CD4-positive, alpha-beta T cell treated with Interleukin-10 for 1 hour (primary cell): ENCODE results near the gene TNFAIP2.

Experiments
- DNase-seq: peaks from one replicate; pipeline ENCODE4 v3.0.0-alpha.2; 2020

The TNFAIP2 gene

DNA sequence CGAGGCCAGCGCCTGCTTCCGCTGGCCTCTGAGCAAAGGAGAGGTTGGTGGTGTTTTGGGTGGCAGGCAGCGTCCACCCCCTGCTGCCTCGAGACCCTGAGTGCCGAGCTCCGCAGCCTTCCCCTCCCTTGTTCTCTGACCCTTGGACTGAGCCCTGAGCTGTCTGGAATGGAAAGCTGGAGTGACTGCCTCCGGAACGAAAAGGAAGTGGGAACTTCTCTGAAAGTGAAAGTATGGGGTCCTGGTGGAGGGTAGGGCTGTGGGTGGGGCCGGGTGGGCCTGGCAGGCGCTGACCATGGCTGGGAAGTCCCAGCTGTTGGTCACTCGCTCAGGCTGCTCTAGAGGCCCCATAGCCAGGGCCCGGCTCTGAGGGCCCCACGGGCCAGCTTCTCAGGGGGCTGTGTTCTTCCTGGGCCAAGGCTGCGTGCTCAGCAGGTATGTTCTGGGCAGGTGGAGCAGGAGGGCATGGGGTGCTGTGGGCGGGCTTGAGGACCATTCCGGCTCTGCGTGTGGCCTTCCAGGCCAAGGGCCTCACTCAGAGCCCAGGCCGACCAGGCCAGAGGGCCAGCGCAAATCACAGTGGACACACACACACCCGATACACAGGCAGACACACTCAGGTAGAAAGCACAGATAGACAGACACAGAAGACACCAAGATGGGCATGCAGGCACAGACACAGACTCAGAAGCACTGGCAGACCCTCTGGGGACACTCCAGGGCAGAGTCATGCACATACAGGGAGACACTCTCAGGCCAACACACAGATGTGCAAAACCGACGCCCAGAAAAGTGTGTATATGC is 28.7 kb upstream of the TNFAIP2 start, which contains the start of gene EXOC3L4:
TSS of gene EXOC3L4 (plus strand) at position 320 of the 804 bp plus-strand sequence. CDS start 5,495 bp downstream, outside the sequence.
- DNase-seq, result no peak

DNA sequence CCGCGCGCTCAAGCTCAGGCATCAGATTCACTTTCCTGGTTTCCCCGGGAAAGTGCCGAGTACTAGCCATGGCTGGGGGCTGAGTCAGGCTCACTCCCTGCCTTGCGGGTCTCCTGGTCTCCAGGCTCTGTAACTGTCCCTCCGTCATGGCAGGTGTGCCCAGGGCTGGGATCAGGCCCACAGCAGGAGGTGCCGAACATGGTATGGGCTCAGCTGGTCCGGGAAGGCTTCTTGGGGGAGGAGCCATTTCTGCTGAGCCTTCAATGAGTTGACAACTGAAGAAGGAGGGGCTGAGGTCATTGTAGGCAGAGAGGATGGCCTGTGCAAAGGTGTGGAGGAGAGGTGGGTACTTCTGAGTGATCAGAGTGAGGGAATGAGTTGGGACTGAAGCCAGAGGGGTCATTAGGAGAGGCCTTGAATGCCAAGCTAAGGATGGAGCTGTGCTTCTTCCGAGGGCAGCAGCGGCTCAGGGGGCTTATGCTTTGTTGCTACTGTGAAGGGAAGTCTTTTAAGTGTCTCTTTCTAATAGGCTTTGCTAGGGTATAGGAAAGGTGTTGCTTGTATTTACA is 28.0 kb upstream of the TNFAIP2 start:
- no peak for DNase-seq

DNA sequence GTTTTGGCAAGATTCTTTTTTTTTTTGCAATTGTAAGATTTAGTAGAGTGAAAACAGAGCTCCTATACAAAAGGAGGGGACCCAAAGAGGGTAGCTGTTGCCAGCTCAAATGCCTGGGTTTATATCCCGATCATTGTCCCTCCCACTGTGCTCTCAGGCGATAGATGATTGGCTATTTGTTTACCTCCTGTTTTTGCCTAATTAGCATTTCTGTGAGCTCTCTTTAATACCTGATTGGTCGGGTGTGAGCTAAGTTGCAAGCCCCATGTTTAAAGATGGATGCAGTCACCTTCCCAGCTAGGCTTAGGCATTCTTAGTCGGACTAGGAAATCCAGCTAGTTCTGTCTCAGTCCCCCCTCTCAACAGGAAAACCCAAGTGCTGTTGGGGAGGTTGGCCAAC is 26.9 kb upstream of the TNFAIP2 start:
- no peak for DNase-seq

DNA sequence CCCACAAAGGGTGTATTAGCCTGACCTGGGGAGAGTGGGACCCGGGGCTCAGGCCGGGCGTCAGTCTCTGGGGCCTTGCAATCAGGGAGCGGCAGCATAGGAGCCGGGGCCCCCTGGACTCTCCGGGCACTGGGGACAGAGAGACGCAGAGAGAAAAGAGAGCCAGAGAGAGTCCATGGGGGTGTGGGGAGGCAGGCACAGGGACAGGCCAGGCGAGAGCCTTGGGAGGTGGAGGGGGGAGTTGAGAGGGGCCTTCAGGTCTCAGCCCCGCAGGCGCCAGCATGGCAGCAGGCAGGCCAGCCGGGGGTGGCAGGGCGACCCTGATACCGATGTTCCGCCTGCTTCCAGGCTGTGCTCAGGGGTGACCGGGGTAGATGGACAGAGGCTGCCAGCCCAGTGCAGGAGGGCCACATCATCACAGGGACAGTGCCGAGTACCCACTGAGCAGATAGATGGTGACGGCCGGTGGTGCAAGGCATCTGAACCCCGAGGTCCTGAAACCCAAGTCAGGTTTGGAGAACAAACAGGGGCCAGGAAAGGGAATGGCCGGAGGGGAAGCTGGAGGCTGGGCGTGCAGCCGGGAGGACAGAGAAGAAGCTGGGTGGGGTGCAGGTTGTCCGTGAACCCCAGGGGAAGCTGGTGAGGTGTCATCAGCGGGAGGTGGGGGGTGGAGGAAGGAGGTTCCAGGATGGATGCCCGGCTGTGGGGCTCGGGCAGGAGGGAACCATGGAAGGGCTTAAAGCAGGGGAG is 25.8 kb upstream of the TNFAIP2 start:
- DNase-seq, result no peak

DNA sequence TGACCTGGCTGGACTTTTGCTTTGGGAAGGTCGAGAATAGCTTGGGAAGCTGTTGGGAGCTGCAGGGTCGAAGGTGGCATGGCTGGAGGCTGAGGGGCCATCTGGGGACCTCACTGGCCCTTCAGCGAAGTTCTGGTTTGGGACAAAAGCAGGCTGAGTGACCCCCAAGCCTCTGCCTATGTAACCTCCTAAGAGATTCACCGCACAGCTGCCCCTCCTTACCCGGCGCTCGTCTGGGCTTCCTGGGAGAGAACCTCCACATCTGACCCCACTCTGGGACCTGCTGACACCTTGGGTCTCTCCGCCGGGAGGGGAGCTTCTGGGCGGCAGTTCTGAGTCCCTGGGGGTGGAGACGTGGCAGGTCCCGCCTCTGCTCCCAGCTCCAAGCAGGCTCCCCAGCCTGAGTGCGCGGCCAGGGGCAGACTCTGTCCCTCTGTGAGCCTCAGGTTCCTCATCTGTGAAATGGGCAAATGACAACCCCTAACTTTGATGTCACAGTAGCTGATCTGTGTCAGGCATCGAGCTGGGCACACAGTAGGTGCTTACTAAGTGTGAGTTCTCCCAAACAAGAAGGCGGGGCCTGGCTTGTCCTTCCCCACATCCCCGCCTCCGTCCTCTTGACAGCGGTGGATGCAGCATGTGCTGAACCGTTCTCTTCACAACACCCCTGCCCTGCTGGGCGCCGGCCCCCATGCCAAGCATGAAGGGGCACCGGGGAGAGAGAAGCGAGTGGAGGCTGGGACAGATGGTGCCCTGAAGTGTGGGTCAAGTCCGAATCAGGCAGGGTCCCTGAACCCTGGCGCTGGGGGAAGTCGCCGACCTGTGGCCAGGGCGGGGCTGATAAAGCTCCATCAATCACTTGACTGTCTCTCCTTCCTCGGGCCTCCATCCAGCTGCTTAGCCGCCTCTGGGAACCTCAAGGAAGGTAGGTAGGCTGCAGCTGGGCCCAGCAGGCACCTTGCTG is 25.0 kb upstream of the TNFAIP2 start:
- no peak for DNase-seq

DNA sequence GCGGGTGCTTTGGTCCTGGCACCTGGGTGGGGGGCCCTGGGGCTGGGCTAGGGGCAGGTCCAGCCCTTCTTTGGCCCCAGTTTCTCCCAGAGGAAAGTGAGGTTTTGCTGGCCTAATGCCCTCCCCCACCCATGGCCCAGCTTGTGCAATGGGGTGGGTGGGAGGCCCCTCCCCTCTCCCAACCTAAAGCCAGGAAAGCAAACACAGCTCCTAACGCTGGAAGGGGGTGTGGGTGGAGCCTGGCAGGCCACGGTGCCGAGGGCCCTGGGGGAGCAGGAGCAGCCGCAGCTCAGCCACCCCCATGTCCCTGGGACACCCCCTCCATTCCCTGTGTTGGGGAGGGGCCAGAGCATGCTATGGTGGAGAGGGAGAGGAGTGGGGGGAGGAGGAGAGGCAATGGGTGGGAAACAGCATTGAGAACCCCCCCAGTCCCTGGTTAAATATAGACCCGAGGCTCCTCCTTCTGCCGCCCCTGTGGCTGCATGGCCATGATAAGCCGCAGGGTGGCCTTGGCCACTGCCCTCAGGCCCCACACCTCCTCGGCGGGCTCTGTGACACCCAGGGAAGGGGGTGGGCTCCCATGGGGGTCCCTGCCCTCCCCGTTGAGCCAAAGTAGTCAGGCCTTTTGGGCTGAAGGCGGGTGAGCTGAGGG is 24.1 kb upstream of the TNFAIP2 start:
- DNase-seq, result no peak

DNA sequence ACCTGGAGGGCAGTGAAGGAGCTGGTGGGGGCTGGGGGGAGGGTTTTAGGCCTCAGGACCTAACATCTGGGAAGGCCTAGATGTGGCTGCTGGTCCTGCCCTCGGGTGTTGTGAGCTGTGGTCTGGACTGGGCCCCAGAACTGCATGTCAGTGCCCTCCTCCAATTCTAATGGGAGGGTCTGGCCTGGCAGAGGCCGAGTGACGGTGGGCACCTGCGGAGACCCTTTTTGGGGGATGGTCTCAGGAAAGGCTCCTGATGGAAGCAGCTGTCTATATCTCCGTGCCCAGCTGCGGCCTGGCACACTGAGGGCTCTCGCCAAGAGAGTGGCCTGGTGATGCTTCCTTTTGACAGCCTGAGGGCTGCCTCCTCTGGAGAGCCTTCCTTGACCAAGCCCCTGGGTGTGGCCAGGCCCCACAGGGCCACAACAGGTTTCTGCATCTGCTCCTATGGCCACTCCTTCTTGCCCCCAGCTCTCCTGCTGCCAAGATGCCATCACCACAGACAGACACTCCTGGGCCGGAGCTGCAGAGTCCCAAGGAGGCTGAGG is 23.5 kb upstream of the TNFAIP2 start:
- no peak for DNase-seq

DNA sequence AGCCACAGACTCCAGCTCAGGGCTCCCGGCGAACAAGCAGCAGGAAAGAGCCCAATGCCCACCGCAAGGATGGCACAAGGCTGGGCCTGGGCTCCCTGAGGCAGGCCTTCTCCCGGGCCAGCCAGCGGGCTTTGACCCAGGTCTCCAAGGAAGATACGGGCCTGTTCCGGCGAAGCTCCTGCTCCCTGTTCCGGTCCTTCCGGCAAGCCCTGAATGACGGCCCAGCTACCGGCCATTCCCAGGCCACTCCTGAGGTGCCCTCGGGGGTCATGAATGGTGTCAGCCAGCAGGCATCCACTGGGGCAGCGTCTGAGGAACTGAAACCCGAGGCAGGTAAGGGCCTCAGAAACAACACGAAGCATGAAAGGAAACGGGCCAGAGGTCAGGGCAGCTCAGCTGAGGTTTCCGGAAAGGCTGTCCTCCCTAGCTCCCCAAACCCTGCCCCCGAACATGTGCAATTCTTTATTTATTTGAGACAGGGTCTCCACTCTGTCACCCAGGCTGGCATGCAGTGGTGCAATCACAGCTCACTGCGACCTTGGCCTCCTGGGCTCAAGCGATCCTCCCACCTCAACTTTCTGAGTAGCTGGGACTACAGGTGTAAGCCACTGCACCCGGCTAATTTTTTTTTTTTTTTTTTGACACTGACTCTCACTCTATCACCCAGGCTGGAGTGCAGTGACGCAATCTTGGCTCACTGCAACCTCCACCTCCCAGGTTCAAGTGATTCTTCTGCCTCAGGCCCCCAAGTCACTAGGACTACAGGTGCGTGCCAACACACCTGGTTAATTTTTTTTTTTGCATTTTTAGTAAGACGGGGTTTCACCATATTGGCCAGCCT is 22.8 kb upstream of the TNFAIP2 start:
- DNase-seq, result no peak

DNA sequence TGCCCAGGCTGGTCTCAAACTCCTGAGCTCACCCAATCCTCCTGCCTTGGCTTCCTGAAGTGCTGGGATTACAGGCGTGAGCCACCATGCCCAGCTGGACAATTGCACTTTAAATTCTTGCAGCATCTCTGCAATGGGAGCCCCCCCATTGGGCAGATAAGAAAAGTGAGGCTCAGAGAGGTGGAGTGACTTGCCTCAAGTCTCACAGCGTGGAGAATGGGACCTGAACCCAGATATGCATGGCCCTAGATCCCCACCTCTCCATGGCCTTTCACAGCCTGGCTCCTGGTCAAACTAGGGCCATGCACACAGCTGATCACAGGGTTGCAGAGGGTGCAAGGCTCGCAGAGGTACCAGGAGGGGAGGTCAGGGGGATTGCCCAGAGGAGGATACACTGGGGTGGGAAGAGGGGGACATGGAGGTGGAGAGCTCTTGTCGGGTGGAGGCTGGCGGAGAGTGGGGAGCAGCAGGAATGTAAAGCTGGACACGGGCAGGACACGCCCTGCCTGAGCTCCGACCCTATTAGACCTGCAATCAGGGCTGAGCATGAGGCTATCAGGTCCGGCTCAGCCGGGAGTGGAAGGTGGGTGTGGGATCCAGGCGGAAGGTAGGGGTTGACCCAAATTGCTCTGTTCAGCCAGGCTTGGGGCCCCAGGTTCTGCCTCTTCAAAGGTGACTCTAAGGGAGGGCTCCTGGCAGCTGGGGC is 21.9 kb upstream of the TNFAIP2 start:
- DNase-seq, result no peak

DNA sequence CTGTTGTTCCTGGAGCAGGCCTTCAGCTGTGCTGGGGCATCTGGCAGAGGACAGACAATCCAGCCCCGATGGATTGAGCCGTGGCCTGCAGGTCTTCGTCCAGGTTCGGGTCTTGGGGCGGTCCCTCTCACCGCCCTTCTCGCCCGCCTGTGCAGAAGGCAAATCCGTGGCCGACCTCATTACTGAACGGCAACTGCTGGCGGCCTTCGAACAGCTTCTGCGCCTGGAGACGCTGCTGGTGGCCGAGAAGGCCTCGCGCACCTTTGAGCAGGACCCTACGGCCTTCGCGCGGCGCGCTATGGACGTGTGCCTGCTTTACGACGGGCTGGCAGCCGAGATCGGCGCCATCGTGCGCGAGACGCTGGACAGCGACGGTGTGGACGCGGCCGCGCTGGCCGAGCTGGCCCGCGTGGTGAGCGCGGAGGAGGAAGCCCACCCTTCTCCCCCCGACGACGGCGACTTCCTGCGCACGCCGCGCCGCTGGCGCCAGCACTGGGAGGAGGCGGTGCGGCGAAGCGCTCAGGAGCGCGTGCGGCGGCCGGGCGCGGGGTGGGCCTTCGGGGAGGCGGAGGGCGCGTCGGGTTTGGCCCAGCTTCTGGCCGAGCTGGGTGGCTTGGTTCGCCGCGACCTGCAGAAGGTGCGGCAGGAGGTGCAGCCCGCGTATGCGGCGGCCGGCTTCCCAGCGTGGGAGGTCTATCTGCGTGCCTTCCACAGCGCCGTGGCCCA is 21.1 kb upstream of the TNFAIP2 start:
- DNase-seq, result no peak

DNA sequence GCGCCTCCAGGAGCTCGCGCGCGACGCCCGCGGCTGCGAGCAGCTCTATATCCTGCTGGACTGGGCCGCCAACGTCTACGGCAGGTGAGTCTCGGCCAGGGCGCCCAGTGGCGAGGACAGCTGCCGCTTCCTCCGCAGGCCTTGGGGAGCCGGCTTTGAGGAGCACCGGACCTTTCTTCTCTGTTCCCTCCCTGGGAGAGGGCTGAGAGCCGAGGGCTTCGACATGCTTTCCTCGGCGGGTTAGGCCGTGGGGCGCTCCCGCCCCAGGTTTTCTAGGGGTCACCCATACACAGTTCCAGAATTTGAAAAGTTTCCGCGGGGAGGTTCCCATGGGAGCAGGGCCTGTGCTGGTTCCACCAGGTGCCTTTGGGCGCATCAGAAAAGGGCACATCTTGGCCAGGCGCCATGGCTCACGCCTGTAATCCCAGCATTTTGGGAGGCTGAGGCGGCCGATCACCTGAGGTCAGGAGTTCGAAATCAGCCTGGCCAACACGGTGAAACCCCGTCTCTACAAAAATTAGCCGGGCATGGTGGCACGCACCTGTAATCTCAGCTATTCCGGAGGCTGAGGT is 20.5 kb upstream of the TNFAIP2 start:
- no peak for DNase-seq

DNA sequence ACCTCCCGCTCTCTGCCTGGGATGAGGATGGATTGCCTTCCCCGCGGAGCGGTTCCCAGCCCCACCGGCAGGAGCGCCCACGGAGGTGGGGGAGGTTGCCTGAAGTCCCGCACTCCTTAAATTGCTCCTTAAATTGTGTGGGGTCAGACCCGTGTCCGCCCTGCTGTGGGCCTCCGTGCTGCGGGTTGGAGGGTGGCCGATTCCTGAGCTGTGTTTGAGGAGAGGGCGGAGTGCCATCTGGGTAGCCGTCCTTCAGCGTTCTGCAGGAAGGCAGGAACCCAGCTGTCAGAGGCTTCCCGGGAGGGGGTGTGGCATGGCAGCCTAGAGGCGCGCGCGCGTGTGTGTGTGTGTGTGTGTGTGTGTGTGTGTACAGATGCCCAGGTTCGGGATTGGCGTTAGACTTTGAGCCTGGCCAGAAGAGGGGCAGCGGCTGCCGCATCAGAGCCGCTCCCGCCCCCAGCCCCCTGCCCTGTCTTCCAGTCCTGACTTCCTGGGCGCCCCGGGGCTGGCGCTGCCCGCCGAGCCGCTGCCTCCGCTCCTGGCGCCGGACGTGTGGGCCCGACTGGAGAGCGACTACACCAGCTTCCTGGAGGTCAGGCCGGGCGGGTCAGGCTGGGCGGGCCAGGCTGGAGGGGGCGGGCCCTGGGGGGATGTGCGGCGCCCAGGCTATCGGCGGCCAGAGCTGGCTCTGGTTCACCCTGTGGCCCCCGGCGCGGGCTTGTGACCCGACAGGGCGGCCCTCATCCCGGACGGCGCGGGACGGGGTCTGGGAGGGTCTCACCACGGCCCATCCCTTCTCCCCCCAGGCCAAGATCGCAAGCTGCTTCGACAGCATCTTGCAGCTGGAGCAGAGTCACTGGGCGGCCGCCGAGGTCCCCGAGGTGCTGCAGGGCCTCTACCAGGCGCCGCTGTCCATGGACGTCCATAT is 19.5 kb upstream of the TNFAIP2 start:
- DNase-seq, result no peak

DNA sequence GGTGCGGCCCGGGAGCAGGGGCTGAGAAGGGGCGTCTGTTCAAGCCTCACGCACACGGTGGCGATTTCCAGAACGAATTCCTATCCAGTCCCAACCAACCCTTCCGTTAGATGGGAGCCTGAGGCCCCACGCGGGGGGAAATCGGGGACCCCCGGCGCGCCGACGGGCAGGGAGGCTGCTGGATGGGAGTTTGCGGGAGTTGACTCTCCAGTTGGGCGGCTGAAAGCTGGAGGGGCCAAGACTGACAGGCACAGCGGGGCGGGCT is 18.9 kb upstream of the TNFAIP2 start:
- no peak for DNase-seq

DNA sequence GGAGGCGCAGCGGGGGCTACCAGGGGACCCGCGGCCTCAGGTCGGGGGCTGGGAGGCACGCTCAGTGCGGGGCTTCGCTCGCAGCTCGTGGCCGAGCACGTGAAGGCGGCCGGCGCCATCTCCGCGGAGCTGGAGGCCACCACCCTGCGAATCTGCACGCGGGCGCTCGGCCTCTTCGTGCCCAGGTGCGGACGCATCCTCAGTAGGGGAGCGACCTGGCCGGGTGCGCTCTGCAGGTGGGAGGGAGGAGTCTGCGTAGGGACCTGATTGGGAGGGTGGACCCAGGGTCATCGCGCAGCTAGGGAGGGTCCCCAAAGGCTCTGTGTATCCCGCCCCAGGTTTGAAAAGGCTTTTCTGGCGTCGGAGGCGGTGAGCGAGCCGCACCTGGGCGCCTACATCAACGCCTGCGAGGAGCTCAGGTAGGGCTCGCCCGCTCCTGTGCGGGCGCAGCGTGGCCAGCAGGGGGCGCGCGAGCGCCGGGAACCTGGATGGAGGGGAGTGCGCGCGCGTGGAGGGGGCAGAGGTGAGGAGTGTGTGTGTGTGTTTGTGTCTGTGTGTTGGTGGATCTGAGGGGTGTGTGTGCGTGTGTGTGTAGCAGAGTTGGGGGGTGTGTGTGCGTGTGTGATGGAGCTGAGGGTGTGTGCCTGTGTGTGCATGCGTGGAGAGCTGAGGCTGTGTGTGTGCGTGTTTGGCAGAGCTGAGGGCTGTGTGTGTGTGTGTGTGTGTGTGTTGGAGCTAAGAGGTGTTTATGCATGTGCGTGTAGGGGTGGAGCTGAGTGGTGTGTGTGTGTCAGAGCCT is 18.4 kb upstream of the TNFAIP2 start:
- peak; percentile 73 for DNase-seq

DNA sequence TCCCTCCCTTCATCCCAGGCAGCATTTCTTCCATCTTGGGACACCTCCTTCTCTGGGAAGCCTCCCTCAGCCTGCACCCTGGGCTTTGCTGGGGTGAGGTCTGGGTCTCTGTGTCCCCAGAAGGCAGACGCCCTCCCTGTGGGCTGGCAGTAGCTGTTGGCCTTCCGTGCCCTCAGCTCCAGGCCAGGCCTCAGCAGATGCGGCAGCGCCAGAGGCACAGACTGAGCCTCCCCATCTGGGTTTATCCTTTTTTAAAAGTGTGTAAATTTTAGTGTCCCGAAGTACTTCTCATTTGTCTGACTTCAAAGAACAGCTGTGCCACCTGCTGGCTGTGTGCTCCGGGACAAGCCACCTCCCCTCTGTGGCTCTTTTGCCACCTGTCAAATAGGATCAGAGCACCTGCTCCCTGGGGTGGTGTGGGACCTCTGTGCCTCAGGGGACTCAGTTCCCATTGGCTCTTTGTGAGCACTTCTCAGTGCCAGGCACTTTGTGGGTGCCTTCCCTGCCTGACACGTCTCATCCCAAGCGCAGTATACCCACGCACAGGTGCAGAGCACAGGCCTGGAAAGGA is 17.6 kb upstream of the TNFAIP2 start:
- peak; percentile 19 for DNase-seq

DNA sequence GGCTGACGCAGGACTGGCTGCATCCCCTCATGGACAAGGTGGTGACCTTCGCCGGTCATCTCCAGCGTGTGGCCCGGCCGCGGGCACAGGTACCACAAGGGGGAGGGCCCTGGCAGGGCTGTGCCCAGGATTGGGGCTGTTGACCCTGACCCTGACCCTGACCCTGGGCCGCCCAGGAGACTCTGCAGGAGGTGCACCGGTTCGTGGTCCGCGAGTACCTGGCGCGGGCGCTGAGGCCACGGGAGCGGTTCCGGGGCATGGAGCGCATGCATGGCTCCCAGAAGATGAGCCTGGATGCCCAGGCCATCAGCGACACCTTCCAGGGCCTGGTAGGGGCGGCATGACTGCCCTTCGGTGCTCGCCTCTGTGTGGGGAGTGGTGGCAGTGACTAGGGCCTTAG is 15.8 kb upstream of the TNFAIP2 start:
- no peak for DNase-seq
